NCI-H345 treated with DMSO at 0.1 percent for 48 hours (cell line): Measurements from ENCODE around the gene HIVEP1.

Experiments used
- DNase-seq: peaks from one replicate; lab custom pipeline; 2025; ENCODE audit not compliant: unreplicated experiment; lab: John Stamatoyannopoulos, UW

Gene HIVEP1

DNA sequence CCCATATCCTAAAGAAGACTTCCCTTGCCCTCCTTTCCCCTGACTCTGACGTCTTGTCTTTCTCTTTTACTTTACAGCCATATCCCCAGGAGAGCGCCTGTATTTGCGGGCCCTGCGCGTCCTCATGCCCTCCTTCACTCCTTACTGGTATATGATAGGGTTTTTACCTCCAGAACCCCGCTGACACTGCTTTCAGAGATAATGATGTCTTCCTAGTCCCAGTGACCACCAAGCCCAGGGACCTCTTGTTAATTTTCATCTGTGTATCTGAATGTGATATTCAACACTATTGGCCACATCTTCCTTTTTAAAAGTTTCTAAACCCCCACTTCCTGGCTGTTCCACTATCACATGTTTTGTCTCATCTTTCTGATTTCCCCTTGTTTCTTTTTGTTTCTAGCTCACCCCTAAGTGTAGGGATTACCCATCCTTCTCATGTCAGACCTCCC is 102.0 kb downstream of the HIVEP1 start:
- no peak for DNase-seq

DNA sequence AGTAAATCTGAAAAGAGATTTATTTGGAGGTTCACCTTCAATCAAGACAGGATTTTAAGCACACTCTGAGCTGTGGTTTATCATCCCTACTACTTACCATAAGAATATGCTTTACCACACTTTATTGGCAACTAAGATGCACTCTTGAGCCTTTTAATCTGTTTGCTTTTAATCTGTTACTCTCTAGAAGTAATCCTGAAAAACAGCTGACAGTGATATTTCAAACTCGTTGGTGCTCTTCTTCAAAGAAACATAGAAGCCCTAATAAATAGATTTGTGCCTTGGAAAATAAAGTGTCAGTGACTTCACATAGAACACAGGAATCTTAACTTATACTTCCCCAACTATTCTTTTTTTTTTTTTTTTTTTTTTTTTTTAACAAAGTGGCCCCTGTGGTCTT is 102.9 kb downstream of the HIVEP1 start:
- DNase-seq = no peak

- no peak for DNase-seq
Measured at GRCh38 chr6:12115492-12115891, 103.4 kb downstream of the HIVEP1 start.

- no peak for DNase-seq
Measured at GRCh38 chr6:12116264-12116800, 104.2 kb downstream of the HIVEP1 start.

GRCh38 chr6:12116978-12117377 is 104.9 kb downstream of the HIVEP1 start:
- DNase-seq = no peak

DNA sequence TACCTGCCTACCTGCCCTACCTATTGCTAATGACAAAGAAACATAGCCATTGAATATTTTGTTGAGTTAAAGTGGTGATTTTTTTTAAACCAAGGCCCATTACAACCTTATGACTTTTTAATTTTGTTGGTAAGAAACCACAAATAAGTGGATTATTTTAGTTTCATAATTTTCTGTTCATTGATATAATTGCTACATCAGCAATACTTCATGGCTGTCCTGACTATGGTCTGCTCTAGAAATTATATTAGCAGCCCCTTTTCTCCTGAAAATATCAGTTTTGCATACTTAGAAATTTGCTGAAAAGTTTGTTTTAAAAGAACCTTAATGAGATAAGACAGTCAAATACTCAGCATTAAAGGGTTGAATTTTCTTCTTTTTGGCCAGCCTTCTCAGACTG is 106.5 kb downstream of the HIVEP1 start:
- DNase-seq = no peak

DNA sequence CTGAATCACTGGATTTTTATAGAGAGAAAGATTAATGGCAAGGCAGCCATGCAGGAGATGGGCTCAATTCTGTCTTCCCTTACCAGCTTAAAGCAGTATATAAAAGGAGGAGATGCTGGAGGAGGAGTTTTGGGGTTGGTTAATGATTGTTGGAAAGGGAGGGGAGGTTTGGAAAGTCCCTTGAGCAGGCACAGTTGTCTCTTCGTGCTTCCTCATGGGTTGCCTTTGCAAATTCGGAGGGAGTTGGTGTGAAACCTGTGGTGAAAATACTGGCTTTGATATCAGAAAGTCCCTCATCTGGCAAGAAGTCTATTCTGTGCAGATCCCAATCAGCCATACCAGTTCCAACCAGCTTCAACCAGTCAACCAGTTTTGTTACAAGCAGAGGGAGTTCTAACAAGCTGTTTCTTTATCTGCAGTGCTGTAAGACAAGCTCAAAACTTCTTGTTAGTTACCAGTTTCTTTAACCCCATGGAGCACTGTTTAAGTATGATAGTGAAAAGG is 107.0 kb downstream of the HIVEP1 start:
- DNase-seq = no peak

DNA sequence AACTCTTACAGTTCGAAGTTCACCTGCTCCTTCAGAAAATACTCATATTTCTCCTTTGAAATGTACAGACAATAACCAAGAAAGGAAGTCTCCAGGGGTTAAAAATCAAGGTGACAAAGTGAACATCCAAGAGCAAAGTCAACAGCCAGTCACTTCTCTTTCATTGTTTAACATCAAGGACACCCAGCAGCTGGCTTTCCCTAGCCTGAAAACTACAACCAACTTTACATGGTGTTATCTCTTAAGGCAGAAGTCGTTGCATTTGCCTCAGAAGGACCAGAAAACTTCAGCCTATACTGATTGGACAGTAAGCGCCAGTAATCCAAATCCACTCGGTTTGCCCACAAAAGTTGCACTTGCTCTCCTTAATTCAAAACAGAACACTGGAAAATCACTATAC is 113.3 kb downstream of the HIVEP1 start:
- DNase-seq = no peak

- no peak for DNase-seq
Measured at GRCh38 chr6:12126051-12126450, 113.9 kb downstream of the HIVEP1 start.

DNA sequence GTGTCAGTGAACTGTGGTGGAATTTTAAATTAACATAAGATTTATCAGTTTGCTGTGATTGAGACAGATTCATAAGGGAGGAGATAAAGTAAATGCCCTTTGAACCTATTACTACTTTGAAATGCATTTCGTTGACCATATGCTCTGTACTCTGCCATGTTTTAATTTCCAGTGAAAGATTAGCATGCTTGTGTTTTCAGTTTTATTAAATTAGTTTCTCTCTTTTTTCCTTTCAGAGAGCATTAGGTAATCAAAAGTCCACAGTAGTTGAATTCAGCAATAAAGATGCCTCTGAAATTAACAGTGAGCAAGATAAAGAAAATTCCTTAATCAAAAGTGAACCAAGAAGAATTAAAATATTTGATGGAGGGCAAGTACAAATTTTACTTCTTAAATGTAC is 117.4 kb downstream of the HIVEP1 start:
- no peak for DNase-seq

DNA sequence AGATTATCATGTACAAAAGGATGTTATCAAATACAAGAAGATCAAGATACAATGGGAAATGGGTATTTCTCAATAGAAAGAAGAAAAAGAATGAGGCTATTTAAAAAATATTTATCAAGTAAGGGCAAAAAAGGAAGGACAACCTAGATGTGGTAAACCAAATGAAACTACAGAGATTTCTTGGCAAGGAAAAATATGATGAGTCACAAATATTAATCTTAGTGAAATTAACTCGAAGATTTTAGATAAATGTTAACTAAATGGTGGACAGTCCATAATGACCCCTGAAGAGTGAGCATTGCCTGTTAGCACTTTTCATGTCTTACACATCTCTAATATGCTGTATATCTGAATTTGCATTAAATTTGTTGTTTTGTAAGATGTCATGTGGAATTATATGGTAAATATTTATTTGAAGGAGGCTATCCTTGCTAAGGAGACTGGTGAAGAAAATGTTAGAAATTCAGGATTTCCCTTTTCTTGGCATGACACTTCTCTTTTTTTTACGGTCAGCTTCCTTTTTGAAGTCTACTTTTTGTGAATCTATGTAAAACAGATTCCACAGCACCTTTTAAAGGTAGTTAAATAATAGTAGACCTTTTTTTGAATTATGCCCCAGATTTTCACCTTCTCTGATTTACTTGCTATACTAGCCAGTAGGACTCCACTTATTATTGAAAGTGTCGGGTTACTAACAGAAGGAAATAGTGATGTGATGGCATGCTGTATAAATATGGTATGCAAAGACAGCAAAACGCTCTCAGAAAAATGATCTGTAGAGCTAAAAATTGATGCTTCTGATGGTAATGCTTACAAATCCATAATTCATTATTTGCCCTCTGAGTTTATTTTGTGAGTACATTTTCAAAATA is 120.5 kb downstream of the HIVEP1 start:
- no peak for DNase-seq

DNA sequence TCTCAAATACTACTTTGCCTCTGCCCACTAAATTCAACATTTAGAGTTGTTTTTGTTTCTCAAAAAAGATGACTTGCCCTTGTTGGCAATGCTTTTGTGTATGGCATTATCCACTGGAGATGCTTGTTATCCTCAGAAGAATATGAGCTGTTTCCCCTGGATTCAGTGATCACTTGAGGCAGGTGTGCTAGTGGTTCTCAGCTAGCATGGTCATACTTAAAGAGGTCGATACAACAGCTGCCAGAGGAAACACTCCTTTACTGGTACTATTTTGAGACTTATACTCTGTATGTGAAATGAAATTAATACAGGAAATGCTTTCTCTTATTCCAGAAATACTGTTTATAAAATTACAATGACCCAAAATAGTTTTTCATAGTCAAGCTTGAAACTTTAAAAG is 122.5 kb downstream of the HIVEP1 start:
- no peak for DNase-seq

DNA sequence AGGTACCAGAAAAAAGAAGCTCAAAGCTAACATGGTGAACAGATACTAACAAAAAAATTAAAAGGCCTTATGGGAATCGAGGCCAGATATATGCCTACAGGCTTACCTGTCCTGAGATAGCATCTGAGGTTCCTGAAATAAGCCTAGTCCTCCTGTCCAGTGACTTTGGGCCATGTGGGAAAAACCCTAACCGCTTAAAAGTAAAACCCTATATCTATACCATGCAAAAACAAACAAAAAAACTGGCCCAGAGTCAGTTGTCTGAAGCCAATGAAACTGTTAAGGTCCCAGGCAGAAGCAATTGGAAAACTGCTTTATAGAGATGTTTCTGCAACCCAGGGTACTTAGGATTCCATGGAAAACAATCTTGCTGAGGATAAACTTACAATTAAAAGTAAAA is 122.9 kb downstream of the HIVEP1 start:
- DNase-seq = no peak

DNA sequence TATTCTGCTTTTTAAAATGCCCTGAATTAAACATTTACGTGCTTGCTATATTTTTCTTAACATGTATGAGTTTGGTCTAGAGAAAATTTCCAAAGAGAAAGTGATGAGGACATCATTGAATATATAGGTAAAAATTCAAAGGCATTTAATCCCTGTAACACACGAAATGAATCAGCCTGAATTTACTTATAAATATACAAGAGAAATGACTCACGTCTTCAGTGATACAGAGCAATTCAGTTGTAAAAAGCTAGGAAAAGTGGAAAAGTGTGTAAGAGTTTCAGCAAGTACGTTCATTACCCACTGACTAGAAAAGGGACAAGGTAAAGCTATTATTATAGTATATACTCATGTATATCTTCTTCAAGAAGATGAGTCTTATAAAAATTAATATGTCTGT is 124.8 kb downstream of the HIVEP1 start:
- no peak for DNase-seq

DNA sequence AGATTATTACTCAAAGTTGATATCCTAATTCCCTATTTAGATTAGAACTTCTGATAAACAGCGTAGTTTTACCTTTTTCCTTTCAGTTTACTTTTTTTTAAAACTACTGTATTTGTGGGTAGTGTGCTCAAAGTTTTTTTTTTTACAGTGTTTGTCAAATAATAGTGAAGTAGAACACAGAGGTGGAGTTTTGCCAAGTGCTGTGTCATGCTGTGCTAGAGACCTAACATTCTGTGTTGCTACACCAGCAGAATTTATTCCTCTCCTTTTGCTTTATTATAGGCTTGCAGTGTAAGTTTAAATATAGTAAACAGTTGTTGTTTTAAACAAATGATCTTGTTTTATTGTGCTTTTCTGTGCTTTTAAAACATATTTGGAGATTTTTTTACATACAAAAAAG is 125.4 kb downstream of the HIVEP1 start:
- no peak for DNase-seq

- DNase-seq = no peak
Measured at GRCh38 chr6:12138381-12138780, 126.3 kb downstream of the HIVEP1 start.

DNA sequence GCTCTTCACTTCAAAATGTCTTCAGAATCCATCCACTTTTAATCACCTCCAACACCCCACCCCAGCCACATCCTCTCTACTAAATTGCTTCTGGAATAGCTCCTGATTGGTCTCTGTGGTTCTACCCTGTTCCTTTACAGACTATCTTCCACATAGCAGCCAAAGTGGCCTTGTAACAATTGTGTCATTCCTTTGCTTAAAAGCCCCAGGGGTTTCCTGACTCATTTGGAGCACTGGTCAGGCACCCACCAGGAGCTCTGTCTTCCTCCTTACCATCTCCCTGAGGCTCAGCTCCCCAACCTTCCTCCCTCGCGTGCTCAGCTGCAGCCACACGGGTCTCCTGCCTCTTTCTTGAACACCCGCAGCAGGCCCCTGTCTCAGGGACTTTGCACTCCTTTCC is 126.8 kb downstream of the HIVEP1 start:
- DNase-seq = no peak

DNA sequence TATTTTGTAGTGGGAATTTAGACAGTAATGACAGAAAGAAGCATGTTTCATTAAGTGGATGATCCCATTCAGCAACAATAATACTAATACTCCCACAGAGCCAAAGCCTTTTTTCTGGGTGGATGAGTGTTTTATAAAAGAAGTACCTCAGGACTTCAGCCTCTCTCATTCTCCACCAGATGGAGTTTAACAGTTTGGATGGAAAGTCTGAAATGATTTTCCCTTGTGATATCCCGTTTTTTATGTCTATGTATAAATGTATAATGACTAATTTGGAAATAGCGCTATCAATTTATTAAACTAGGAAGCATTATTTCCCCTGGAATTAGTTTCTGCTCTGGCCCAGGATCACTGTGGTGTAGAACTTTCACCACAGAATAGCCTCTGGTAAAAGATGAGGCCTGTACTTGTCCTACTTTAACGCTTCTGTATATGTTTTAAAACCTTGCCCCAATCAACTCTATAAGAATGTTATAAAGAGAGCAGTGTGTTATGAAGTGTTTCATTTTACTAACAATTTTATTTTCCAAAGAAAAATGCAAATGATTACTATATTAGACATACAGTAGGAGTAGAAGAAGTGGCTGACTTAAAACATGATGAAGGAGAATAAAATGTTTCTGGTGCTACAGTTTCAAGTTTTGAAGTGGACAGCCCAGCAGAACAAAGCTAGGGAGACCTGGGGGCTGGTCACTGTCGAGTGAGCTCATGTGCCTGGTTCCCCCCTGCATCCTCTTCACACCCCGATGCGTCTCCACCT is 135.6 kb downstream of the HIVEP1 start:
- DNase-seq = no peak

DNA sequence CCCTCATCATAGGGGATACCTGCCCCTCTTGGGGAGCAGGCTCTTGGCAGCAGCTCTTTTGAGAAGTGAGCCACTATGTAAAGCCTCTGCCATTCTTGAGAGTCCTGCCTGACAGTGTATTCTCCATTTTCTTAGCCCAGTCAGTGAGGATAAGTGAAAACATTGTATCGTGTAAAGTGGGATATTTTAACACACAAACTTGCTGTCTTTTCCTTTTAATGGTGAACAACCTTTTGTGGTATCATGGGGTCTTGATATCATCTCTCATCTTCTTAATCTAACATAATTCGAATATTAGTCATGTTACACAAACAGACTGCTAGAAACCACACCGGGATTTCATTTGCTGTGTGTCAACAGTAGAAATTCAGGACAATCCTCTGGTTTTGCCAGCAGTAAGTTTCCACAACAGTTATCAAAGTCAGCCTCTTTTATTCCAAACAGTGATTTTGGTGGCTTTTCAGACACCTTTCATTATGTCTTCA is 136.2 kb downstream of the HIVEP1 start:
- DNase-seq = no peak

DNA sequence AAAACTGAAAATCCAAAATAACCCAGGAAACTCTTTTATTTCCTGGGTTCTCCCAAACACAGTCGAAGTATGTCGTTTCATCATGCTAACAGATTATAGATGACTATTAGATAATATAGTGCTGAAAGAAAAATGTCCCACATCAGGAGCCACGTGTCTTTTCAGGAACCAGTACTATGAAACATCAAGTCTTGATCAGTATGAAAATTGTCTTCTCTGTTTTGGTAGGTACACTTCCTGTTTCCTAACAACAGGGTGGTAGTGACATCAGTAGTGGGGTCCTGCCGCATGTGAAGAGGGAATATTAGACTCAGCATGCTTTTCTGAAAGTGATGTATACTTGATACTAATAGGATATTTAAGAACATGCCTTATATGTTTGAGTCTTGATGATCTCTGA is 136.7 kb downstream of the HIVEP1 start:
- no peak for DNase-seq

- no peak for DNase-seq
Measured at GRCh38 chr6:12149944-12150510, 137.9 kb downstream of the HIVEP1 start.
